Kidney epithelial cell (primary cell): ENCODE measurements around the gene ZNF511. TPM values are rescaled to one million over a fixed set of nuclear protein-coding genes. Genes with fewer than 3 reads are reported as not detected.

Experiments
- DNase-seq: peaks from one replicate; pipeline ENCODE4 v3.0.0-alpha.2; 2010; ENCODE audit warnings: low read depth
- H3K27me3 ChIP-seq: 2 replicates; pipeline ENCODE4 v1.6.0; 2011; ENCODE audit warnings: low read length; ENCODE audit not compliant: control insufficient read depth, insufficient read depth
- H3K36me3 ChIP-seq: 2 replicates; pipeline ENCODE4 v1.5.1; 2011; ENCODE audit warnings: low read length; ENCODE audit not compliant: control insufficient read depth, insufficient read depth
- H3K4me3 ChIP-seq: 2 replicates; pipeline ENCODE4 v1.5.1; 2011; ENCODE audit warnings: low read depth, mild to moderate bottlenecking, control low read depth, low read length
- CTCF ChIP-seq: IDR thresholded peaks from 2 replicates; pipeline ENCODE4 v1.5.1; 2011; ENCODE audit warnings: mild to moderate bottlenecking, moderate library complexity, low read length, control low read depth, inconsistent platforms; ENCODE audit not compliant: insufficient read depth, poor library complexity, severe bottlenecking
- total RNA-seq: library from RNA; depleted of rRNA; stranded (reverse); fragments of >200 nt; gene quantifications from 2 replicates; pipeline ENCODE4 v1.2.3, GENCODE V29; 2015

ZNF511 gene
- total RNA-seq, 1 donor from 2014 or later: 20.3 TPM

DNA sequence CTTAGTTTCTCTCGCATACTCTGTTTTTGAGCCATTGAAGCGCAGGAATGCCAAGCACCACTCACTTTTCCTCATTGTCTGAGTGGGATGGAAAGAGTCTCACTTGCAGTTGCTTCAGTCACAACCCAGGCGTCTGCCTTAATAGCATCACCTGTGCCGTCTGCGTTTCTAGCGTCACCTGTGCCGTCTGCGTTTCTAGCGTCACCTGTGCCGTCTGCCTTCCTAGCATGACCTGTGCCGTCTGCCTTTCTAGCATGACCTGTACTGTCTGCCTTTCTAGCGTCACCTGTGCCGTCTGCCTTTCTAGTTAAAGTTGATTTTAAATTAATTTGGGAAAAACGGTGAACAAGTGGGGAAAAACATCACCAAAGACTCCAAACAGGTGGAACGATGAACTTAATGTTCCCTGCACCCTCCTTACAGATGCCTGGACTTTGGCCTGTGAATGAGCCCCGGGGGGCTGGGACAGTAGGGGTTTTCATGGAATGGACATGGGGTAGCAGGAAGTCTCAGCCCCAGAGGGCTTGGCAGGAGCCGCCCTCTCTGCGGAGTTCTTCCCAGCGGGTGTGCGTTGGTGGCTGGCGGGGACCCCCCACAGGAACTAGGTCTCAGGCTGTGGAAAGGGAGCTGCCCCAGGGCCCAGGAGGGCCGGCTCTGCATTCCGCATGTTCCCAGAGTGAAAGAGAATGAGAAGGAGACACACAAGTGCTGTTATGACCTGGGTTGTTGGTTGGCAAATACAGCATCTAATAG lies 3.5 kb downstream of the ZNF511 start:
- TF ChIP-seq CTCF: no peak

DNA sequence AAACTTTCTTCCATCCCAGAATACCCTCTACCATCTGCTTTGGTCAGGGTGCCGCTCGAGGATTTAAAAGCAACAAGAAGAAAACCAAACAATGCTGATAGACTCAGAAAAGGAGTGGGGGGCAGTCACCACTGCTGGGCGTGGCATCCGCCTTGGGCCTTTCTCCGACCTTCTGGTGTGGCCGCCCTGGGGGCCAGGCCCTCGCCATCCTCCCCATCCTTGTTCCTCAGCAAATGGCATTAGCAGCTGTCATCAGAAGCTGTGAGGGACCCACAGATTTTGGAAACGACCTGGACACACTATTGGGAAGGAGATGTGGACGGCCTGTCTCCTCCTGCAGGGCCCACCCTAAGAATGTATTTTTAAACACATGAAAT lies 4.0 kb downstream of the ZNF511 start:
- Histone ChIP-seq H3K36me3 (no peaks in the 10 kb centered on the region), H3K4me3 (no peak overlapping the region), H3K27me3 (no peaks in the 10 kb centered on the region)
- DNase-seq: no peak
- TF ChIP-seq CTCF: no peak

More for the DNA sequence above, 3.5 kb downstream of the ZNF511 start:
- H3K4me3 ChIP-seq: no peak overlapping the region
- no peaks in the 10 kb centered on the region for H3K27me3 ChIP-seq
- no peaks in the 10 kb centered on the region for H3K36me3 ChIP-seq
- no peak for DNase-seq

DNA sequence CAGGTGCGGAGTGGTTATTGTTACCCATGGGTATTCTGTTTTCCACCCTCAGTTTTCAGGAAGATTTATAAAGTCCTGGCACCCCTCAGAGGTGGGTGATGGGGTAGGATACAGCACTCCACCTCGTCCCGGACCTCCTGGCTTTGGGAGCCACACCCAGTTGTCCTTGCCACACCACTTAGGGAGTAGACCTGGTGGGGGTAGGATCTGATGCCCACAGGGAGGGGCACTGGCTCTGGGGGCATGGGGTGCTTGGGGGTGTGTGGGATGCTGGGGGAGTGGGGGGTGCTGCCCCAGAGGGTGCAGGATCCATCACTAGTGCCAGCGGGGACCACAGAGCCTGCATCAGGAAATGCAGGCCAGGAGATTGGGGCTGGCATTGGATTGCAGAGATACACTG lies 4.5 kb downstream of the ZNF511 start:
- H3K27me3 ChIP-seq: no peaks in the 10 kb centered on the region
- TF ChIP-seq CTCF: no peak
- H3K36me3 ChIP-seq: no peaks in the 10 kb centered on the region
- no peak for DNase-seq
- H3K4me3 ChIP-seq: no peak overlapping the region

DNA sequence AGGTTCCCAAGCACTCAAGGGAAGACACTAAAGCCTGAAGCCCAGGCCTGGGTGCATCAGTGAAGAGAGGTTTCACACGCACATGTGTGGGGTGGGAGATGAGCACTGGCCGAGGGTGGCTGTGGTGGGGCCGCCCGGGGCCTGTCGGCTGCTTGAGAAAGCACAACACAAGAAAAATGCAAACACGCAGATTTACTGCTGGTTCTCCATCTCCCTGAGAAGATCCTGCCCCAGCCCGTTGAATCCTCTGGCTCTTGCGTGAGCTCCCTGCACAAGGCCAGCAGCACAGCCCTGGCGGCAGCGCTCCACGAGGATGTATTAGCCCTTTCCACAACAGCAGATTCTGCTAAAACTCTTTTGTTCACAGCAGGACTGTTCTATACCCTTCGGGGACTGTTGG lies 6.2 kb downstream of the ZNF511 start:
- Histone ChIP-seq H3K4me3 (no peak overlapping the region), H3K27me3 (peaks cover 6% of the 10 kb centered on the region), H3K36me3 (no peaks in the 10 kb centered on the region)
- DNase-seq: no peak
- TF ChIP-seq CTCF: no peak

GRCh38 chr10:133315847-133316246 lies 7.1 kb downstream of the ZNF511 start:
- no peak overlapping the region for H3K4me3 ChIP-seq
- DNase-seq: no peak
- no peak for TF ChIP-seq CTCF
- H3K27me3 ChIP-seq: peaks cover 6% of the 10 kb centered on the region
- no peaks in the 10 kb centered on the region for H3K36me3 ChIP-seq

GRCh38 chr10:133316266-133316665 lies 7.6 kb downstream of the ZNF511 start:
- no peak for TF ChIP-seq CTCF
- no peaks in the 10 kb centered on the region for H3K36me3 ChIP-seq
- no peak overlapping the region for H3K4me3 ChIP-seq
- DNase-seq: no peak
- peaks cover 6% of the 10 kb centered on the region for H3K27me3 ChIP-seq
